Tibial nerve (tissue), 4 donors: Measurements from ENCODE around the gene FBXO45. TPM values are rescaled to one million over a fixed set of nuclear protein-coding genes. Genes with fewer than 3 reads are reported as not detected.
A peak's percentile ranks its signal among the peaks of the same experiment; 100 is the strongest.
"Not testable (repeated sequence)": the region's sequence is repeated elsewhere in the genome, so short reads cannot be mapped to it uniquely, and the experiment has no call there.

Experiments
- DNase-seq, 2 donors: peaks; one replicate each; pipeline ENCODE4 v3.0.0-alpha.2; 2019; ENCODE audit warnings: low spot score in 2 of 2
- H3K27ac ChIP-seq, 4 donors: fragments of 200-600 bp; sonication (generic) in 3 of 4; one replicate each; pipeline ENCODE4 v1.5.1; 2017 to 2019; ENCODE audit warnings: mild to moderate bottlenecking in 1 of 4
- H3K27me3 ChIP-seq, 2 donors: fragments of 200-600 bp; sonication (generic) in 1 of 2; one replicate each; pipeline versions ENCODE4 v1.5.1 to v1.6.0; 2017 to 2019
- H3K36me3 ChIP-seq, 3 donors: fragments of 200-600 bp; sonication (generic); one replicate each; pipeline ENCODE4 v1.5.1; 2018 to 2019
- H3K4me1 ChIP-seq, 4 donors: fragments of 200-600 bp; sonication (generic) in 3 of 4; one replicate each; pipeline ENCODE4 v1.5.1; 2017 to 2019
- H3K4me3 ChIP-seq, 4 donors: fragments of 200-600 bp; sonication (generic) in 3 of 4; one replicate each; pipeline ENCODE4 v1.5.1; 2017 to 2019; ENCODE audit warnings: mild to moderate bottlenecking in 1 of 4, moderate library complexity in 1 of 4
- H3K9me3 ChIP-seq, 4 donors: fragments of 200-600 bp; sonication (generic) in 3 of 4; one replicate each; pipeline ENCODE4 v1.5.1; 2017 to 2019
- CTCF ChIP-seq, 5 experiments: fragments of 200-600 bp in 3 of 5; fragments of 450-650 bp in 2 of 5; sonication (generic) in 3 of 5; IDR thresholded peaks; one replicate each; pipeline ENCODE4 v1.5.1; 2016 to 2019; ENCODE audit warnings: antibody characterized with exemption in 5 of 5, mild to moderate bottlenecking in 3 of 5, moderate library complexity in 2 of 5
- EP300 ChIP-seq, 2 donors: sonication (generic); formaldehyde crosslinking; IDR thresholded peaks; one replicate each; pipeline ENCODE4 v1.6.1; 2017; ENCODE audit warnings: antibody characterized with exemption in 2 of 2, mild to moderate bottlenecking in 1 of 2
- POLR2A ChIP-seq, 2 donors: fragments of 450-650 bp; IDR thresholded peaks; one replicate each; pipeline ENCODE4 v1.6.1; 2017; ENCODE audit warnings: antibody characterized with exemption in 2 of 2, mild to moderate bottlenecking in 2 of 2, moderate library complexity in 2 of 2
- WGBS, 2 donors: methylation state at CpG; one replicate each; pipeline ENCODE4 v1.1.5; 2018; 5-methylcytosine and 5-hydroxymethylcytosine counted together
- total RNA-seq, 4 donors: library from RNA; depleted of rRNA; stranded (reverse); fragments of >200 nt; gene quantifications; one replicate each; pipeline ENCODE4 v1.1.0, GENCODE V29; 2016

The FBXO45 gene
- total RNA-seq, 4 donors from 2014 or later: 7.8 to 14.9 (median 8.7) TPM

- no peaks in the 10 kb centered on the region for H3K9me3 ChIP-seq
- no peak for DNase-seq
- no peaks in the 10 kb centered on the region for H3K27me3 ChIP-seq
- TF ChIP-seq CTCF (IDR thresholded peaks at IDR 0.05) (no peak), POLR2A (IDR thresholded peaks at IDR 0.05) (no peak), EP300 (IDR thresholded peaks at IDR 0.05) (no peak)
- H3K36me3 ChIP-seq: no peaks in the 10 kb centered on the region
- no peak overlapping the region for H3K4me3 ChIP-seq
- H3K4me1 ChIP-seq: peaks cover 0 to 22% (median 13%) of the 10 kb centered on the region in 4 donors
- H3K27ac ChIP-seq: peak overlapping the region in 2 of 4 donors; percentile 26 to 28
- WGBS, 2 donors: 72 to 73% methylated on average over 5 of the region's 5 CpGs
These were observed 48.8 kb downstream of the FBXO45 start for GRCh38 chr3:196617256-196617655.

- Histone ChIP-seq H3K27ac (peak overlapping the region in 3 of 4 donors; percentile 22 to 89 (median 83)), H3K4me1 (peaks cover 0 to 36% (median 28%) of the 10 kb centered on the region in 4 donors), H3K27me3 (no peaks in the 10 kb centered on the region), H3K36me3 (no peaks in the 10 kb centered on the region), H3K4me3 (no peak overlapping the region), H3K9me3 (no peaks in the 10 kb centered on the region)
- no peak for DNase-seq
- no peak for TF ChIP-seq CTCF (IDR thresholded peaks at IDR 0.05)
- peak in 1 of 2 donors; percentile 40 for TF ChIP-seq EP300 (IDR thresholded peaks at IDR 0.05)
- WGBS, 2 donors: 11 to 23% methylated on average over 5 of the region's 5 CpGs
These were observed 50.8 kb downstream of the FBXO45 start for GRCh38 chr3:196619223-196619622.

- not testable (repeated sequence) for H3K36me3 ChIP-seq, H3K4me3 ChIP-seq, H3K27me3 ChIP-seq, DNase-seq, H3K9me3 ChIP-seq
- peaks cover 0 to 40% (median 30%) of the 10 kb centered on the region in 4 donors for H3K4me1 ChIP-seq
- 30 to 31% methylated on average over 3 to 4 of the region's 5 CpGs for WGBS, 2 donors
- H3K27ac ChIP-seq: peak overlapping the region; percentile 34 to 89 (median 72)
These were observed 51.2 kb downstream of the FBXO45 start for GRCh38 chr3:196619627-196620026.

GRCh38 chr3:196620161-196620604, 51.7 kb downstream of the FBXO45 start:
- H3K9me3 ChIP-seq: no peaks in the 10 kb centered on the region
- no peaks in the 10 kb centered on the region for H3K27me3 ChIP-seq
- WGBS, 2 donors: 48 to 61% methylated on average over 10 of the region's 10 CpGs
- no peak for DNase-seq
- TF ChIP-seq EP300 (IDR thresholded peaks at IDR 0.05) (peak in 1 of 2 donors; percentile 40), POLR2A (IDR thresholded peaks at IDR 0.05) (no peak)
- H3K27ac ChIP-seq: peak overlapping the region; percentile 34 to 89 (median 70)
- no peaks in the 10 kb centered on the region for H3K36me3 ChIP-seq
- no peak overlapping the region for H3K4me3 ChIP-seq
- peaks cover 0 to 45% (median 32%) of the 10 kb centered on the region in 4 donors for H3K4me1 ChIP-seq

GRCh38 chr3:196620684-196621083, 52.2 kb downstream of the FBXO45 start:
- WGBS, 2 donors: 72 to 77% methylated on average over 2 of the region's 2 CpGs
- Histone ChIP-seq H3K4me1 (peaks cover 0 to 50% (median 34%) of the 10 kb centered on the region in 4 donors), H3K27me3 (no peaks in the 10 kb centered on the region), H3K27ac (peak overlapping the region; percentile 34 to 89 (median 70)), H3K9me3 (no peaks in the 10 kb centered on the region), H3K4me3 (no peak overlapping the region), H3K36me3 (no peaks in the 10 kb centered on the region)
- no peak for TF ChIP-seq CTCF (IDR thresholded peaks at IDR 0.05)
- no peak for TF ChIP-seq POLR2A (IDR thresholded peaks at IDR 0.05)
- DNase-seq: no peak

- no peak for TF ChIP-seq EP300 (IDR thresholded peaks at IDR 0.05)
- no peak for TF ChIP-seq CTCF (IDR thresholded peaks at IDR 0.05)
- no peak for TF ChIP-seq POLR2A (IDR thresholded peaks at IDR 0.05)
- Histone ChIP-seq H3K9me3 (no peaks in the 10 kb centered on the region), H3K27me3 (no peaks in the 10 kb centered on the region), H3K36me3 (no peaks in the 10 kb centered on the region), H3K27ac (peak overlapping the region in 1 of 4 donors; percentile 89), H3K4me1 (peaks cover 0 to 57% (median 36%) of the 10 kb centered on the region in 4 donors), H3K4me3 (no peak overlapping the region)
- no peak for DNase-seq
- WGBS, 2 donors: 88 to 90% methylated on average over 10 of the region's 10 CpGs
These were observed 53.2 kb downstream of the FBXO45 start for GRCh38 chr3:196621611-196622010.
